ENCODE measurements around the gene ERCC6L. TPM values are rescaled to one million over a fixed set of nuclear protein-coding genes. Genes with fewer than 3 reads are reported as not detected.

The ERCC6L gene
- total and polyA plus RNA-seq, 2 of the 13 experiments (the other 11 are each of a cell fraction or from before 2014, with no cell fraction given) = 0.86 to 9.5 TPM

DNA sequence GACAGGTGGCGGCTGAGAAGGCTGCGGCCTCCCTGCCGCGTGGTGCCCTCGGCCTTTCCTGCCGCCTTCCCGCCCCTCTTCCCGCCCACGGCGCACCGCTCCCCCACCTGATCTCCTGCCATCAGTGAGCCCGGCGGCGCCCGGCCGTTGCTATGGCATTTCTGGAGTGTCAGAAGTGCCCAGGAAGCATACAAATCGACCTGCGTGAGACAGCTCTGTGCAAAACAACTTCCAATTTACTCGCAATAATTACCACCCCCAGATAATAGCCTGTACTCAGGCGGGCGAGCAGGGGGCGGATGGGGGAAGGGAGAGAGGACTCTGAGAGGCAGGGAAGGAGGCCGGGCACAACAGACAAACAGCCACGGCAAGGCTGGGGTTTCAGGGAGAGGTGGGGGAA, 16.6 kb upstream of the ERCC6L start:
- H3K36me3 ChIP-seq (replicated peaks in 1 of 2; ENCODE audit: control insufficient read depth in 1 of 2, insufficient read depth in 2 of 2, low read length in 2 of 2) = no peaks in the 10 kb centered on the region
- intact Hi-C loops (cut with micrococcal nuclease; ENCODE audit: unreplicated experiment) (no loop called here), in situ Hi-C loops (cut with HindIII; ENCODE audit: extremely low pct_ligation_motif_present, low pct_unique_long_range_greater_than_20kb) (no loop called here)
- H3K9me3 ChIP-seq (ENCODE audit: low read length) = no peaks in the 10 kb centered on the region
- DNase-seq (ENCODE audit: low spot score) (no peak), FAIRE-seq (no peak), ATAC-seq (no peak)
- CTCF ChIA-PET (ENCODE audit: low intra/inter-chr PET ratio, low total read pairs) = no interaction called here
- no peak overlapping the region for H3K9ac ChIP-seq (ENCODE audit: insufficient read depth, low read depth, low read length)
- no peak overlapping the region for H3K4me2 ChIP-seq (ENCODE audit: low read depth, low read length)
- H3K27ac ChIP-seq (ENCODE audit: extremely low read length, insufficient read depth, low read length) = no peak overlapping the region
- H2AFZ ChIP-seq (ENCODE audit: low read length) = no peak overlapping the region
- no peak overlapping the region for H3K4me3 ChIP-seq (replicated peaks in 1 of 3; ENCODE audit: insufficient read depth in 1 of 3, low read depth in 2 of 3, low read length in 3 of 3)
- no TSS peak for BruUV-seq (replicated peaks)
- no peaks in the 10 kb centered on the region for H4K20me1 ChIP-seq (ENCODE audit: insufficient read depth, low read length)
- no peaks in the 10 kb centered on the region for H3K27me3 ChIP-seq (ENCODE audit: control insufficient read depth in 1 of 2, insufficient read depth in 2 of 2, low read length in 2 of 2)
- H3K4me1 ChIP-seq (ENCODE audit: insufficient read depth, low read length) = peaks cover 22% of the 10 kb centered on the region
- H3K79me2 ChIP-seq (ENCODE audit: insufficient read depth, low read length) = no peaks in the 10 kb centered on the region
- TF ChIP-seq ZNF530 (CRISPR knock-in tag; IDR thresholded peaks at IDR 0.05; ENCODE audit: low read depth) = no peak
- no peak for TF ChIP-seq TCF7L2 (IDR thresholded peaks at IDR 0.05; ENCODE audit: low read depth, low read length)
- WGBS (ENCODE audit: low lambda C conversion rate) = 90% methylated on average over 11 of the region's 24 CpGs
- POLR2A ChIA-PET = no interaction called here

DNA sequence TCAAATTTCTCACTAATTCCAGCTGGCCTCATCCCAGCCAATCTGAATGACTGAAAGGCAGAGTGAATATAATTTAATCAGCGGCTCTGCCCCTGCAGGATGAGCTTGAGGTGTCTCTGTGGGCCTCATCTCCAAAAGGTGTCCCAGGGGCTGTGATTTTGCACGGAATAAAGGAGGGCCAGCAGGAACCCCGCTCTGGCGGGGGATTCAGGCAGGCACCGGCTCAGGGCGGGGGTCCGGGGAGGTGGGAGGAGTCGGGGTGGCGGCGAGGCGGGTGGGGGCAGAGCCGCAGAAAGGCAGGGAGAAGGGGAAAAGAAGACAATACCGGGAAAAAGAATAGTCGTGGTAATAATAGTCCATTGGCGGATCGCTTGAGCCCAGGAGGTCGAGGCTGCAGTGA, 16.0 kb upstream of the ERCC6L start:
- DNase-seq (ENCODE audit: low spot score) (no peak), FAIRE-seq (no peak), ATAC-seq (no peak)
- no peak overlapping the region for H3K4me2 ChIP-seq (ENCODE audit: low read depth, low read length)
- no peaks in the 10 kb centered on the region for H3K36me3 ChIP-seq (replicated peaks in 1 of 2; ENCODE audit: control insufficient read depth in 1 of 2, insufficient read depth in 2 of 2, low read length in 2 of 2)
- H3K27me3 ChIP-seq (ENCODE audit: control insufficient read depth in 1 of 2, insufficient read depth in 2 of 2, low read length in 2 of 2) = no peaks in the 10 kb centered on the region
- no TSS peak for BruUV-seq (replicated peaks)
- ChIA-PET CTCF (ENCODE audit: low intra/inter-chr PET ratio, low total read pairs) (no interaction called here), POLR2A (interaction anchor here (1.2 kb wide), 1 partner anchor 22 kb away, joined by 5 read pairs; the partner anchor contains the start of gene RPS4X)
- H3K4me3 ChIP-seq (replicated peaks in 1 of 3; ENCODE audit: insufficient read depth in 1 of 3, low read depth in 2 of 3, low read length in 3 of 3) = no peak overlapping the region
- H2AFZ ChIP-seq (ENCODE audit: low read length) = no peak overlapping the region
- no peaks in the 10 kb centered on the region for H3K79me2 ChIP-seq (ENCODE audit: insufficient read depth, low read length)
- WGBS (ENCODE audit: low lambda C conversion rate) = 83% methylated on average over 17 of the region's 17 CpGs
- no peak overlapping the region for H3K27ac ChIP-seq (ENCODE audit: extremely low read length, insufficient read depth, low read length)
- no peak overlapping the region for H3K9ac ChIP-seq (ENCODE audit: insufficient read depth, low read depth, low read length)
- intact Hi-C loops (cut with micrococcal nuclease; ENCODE audit: unreplicated experiment) (no loop called here), in situ Hi-C loops (cut with HindIII; ENCODE audit: extremely low pct_ligation_motif_present, low pct_unique_long_range_greater_than_20kb) (no loop called here)
- no peaks in the 10 kb centered on the region for H3K9me3 ChIP-seq (ENCODE audit: low read length)
- H4K20me1 ChIP-seq (ENCODE audit: insufficient read depth, low read length) = no peaks in the 10 kb centered on the region
- peaks cover 22% of the 10 kb centered on the region for H3K4me1 ChIP-seq (ENCODE audit: insufficient read depth, low read length)
- no peak for TF ChIP-seq TOE1 (CRISPR knock-in tag; IDR thresholded peaks at IDR 0.05)
- no peak for TF ChIP-seq ZFP90 (CRISPR knock-in tag; IDR thresholded peaks at IDR 0.05; ENCODE audit: borderline replicate concordance)
- TF ChIP-seq, protein P1, sequence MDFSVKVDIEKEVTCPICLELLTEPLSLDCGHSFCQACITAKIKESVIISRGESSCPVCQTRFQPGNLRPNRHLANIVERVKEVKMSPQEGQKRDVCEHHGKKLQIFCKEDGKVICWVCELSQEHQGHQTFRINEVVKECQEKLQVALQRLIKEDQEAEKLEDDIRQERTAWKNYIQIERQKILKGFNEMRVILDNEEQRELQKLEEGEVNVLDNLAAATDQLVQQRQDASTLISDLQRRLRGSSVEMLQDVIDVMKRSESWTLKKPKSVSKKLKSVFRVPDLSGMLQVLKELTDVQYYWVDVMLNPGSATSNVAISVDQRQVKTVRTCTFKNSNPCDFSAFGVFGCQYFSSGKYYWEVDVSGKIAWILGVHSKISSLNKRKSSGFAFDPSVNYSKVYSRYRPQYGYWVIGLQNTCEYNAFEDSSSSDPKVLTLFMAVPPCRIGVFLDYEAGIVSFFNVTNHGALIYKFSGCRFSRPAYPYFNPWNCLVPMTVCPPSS (IDR thresholded peaks at IDR 0.05) = no peak
- TF ChIP-seq, protein P2, sequence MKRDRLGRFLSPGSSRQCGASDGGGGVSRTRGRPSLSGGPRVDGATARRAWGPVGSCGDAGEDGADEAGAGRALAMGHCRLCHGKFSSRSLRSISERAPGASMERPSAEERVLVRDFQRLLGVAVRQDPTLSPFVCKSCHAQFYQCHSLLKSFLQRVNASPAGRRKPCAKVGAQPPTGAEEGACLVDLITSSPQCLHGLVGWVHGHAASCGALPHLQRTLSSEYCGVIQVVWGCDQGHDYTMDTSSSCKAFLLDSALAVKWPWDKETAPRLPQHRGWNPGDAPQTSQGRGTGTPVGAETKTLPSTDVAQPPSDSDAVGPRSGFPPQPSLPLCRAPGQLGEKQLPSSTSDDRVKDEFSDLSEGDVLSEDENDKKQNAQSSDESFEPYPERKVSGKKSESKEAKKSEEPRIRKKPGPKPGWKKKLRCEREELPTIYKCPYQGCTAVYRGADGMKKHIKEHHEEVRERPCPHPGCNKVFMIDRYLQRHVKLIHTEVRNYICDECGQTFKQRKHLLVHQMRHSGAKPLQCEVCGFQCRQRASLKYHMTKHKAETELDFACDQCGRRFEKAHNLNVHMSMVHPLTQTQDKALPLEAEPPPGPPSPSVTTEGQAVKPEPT (CRISPR knock-in tag; IDR thresholded peaks at IDR 0.05; ENCODE audit: low read depth) = no peak
- TF ChIP-seq ZNF607 (CRISPR knock-in tag; IDR thresholded peaks at IDR 0.05; ENCODE audit: borderline replicate concordance) = no peak
- TF ChIP-seq, protein P3, sequence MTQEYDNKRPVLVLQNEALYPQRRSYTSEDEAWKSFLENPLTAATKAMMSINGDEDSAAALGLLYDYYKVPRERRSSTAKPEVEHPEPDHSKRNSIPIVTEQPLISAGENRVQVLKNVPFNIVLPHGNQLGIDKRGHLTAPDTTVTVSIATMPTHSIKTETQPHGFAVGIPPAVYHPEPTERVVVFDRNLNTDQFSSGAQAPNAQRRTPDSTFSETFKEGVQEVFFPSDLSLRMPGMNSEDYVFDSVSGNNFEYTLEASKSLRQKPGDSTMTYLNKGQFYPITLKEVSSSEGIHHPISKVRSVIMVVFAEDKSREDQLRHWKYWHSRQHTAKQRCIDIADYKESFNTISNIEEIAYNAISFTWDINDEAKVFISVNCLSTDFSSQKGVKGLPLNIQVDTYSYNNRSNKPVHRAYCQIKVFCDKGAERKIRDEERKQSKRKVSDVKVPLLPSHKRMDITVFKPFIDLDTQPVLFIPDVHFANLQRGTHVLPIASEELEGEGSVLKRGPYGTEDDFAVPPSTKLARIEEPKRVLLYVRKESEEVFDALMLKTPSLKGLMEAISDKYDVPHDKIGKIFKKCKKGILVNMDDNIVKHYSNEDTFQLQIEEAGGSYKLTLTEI (CRISPR knock-in tag; conservative IDR thresholded peaks at IDR 0.05) = no peak
- TF ChIP-seq MYNN (CRISPR knock-in tag; IDR thresholded peaks at IDR 0.05; ENCODE audit: low read depth) = no peak
- TF ChIP-seq ZNF33A (CRISPR knock-in tag; IDR thresholded peaks at IDR 0.05; ENCODE audit: borderline replicate concordance) = no peak
- TF ChIP-seq, protein P4, sequence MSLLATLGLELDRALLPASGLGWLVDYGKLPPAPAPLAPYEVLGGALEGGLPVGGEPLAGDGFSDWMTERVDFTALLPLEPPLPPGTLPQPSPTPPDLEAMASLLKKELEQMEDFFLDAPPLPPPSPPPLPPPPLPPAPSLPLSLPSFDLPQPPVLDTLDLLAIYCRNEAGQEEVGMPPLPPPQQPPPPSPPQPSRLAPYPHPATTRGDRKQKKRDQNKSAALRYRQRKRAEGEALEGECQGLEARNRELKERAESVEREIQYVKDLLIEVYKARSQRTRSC (CRISPR knock-in tag; IDR thresholded peaks at IDR 0.05; ENCODE audit: low read depth) = no peak

Measured in HepG2 (cell line).